NCI-H1417 (cell line): ENCODE results near the gene IL36RN.

Experiments
- DNase-seq, 3 experiments: peaks; one replicate each; lab custom pipeline; 2025; lab: John Stamatoyannopoulos, UW

The IL36RN gene

DNA sequence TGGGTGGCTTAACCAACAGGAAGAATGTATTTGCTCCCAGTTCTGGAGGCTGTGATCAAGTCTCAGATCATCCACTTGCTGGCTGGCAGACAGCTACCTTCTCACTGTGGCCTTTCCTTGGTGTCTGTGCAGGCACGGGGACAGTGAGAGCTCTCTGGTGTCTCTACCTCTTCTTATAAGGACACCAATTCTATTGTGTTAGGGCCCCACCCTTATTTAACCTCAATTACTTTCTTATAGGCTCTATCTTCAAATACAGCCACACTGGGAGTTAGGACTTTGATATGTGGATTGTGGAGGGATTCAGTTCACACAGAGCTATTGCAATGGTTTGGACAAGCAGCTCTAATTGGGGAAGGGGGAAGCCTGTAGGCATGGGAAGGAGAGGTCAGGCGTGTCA is 43.1 kb downstream of the IL36RN start:
- no peak for DNase-seq

DNA sequence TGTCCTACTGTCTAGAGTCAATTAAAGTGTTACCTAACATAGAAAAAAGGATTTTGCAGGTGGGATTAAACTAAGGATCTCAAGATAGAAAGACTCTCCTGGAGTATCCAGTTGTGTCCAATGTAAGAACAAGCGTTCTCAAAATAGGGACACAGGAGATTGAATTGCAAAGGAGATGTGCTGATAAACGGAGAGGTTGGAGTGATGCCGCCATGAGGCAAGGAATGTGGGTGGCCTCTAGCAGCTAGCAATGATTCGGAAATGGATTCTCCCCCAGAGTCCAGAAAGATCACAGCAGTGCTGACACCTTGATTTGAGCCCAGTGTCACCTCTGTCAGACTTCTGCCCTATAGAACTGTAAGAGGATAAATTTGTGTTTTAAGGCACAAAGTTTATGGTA is 44.3 kb downstream of the IL36RN start:
- no peak for DNase-seq

DNA sequence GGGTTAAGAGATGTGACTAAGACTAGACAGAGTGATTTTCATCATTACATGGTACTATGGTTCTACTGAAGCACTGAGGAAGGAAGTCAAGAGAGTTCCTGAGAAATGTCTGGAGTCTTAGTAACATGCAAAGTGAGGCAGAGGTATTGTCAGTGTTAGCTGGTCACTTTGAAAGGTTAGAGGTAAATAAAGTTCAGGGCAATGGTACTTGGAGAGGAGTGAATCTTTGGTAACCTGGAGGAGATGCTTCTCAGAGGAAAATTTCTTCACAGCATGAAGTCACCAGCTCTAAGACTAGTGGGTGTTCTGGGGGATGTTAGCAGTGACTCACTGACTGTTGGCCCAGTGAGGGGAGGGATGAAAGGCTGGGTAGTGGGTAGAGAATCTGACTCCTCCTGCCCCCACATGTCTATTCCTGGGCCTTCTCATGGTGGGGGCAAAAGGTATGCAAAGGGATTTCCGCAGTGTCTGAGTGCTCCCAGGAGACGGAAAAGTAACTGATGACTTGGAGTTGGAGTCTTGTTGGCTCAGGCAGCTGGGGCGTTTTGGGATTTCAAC is 45.1 kb downstream of the IL36RN start:
- DNase-seq: no peak

DNA sequence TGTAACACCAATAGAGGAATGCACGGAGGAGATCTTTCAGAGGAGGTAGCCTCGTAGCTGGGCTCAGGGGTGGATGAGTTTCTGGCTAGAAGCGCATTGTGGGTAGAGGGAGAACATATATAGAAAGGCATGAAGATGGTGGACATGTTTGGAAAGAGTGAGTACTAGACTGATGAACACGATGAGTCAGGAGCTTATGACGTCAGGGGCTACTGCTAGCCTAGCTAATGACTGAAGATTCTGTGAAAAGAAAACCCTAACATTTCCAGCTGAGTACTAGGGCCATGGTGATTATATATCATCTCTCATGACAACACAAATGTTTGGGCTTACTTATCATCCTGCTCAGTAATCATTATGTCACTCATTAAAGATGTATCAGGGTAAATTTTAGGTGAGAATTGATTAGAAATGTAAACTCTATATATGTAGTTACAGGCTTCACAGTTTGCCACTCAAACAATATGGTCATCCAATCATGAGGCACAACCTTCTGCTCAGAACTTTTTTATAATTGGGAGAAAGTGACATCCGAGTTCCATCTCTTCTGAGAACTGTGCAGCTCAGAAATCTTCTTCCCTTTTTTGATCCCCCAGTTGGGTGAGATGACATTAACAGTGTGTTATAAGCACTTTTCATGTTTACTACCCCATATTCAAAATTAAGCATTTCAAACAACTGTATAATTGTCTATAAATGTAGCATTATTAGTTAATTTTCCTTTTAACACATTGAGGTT is 46.2 kb downstream of the IL36RN start:
- no peak for DNase-seq

DNA sequence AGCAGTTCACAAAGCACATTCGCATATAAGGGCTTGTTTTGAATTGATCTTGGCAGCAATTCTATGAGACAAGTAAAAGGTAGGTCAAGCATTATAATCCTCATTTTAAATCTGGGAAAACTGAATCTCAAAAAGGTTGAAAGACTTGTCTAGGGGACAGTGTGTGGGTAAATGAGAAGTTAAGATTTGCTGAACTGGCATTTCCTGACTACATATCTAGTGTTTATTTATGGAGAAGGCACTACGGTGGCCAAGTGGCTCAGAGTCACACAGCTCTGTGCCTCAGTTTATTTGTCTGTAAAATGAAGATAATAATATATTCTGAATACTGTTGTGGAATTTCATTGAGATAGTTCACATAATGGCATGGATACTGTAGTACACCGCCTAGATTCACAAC is 52.1 kb downstream of the IL36RN start:
- DNase-seq: no peak

DNA sequence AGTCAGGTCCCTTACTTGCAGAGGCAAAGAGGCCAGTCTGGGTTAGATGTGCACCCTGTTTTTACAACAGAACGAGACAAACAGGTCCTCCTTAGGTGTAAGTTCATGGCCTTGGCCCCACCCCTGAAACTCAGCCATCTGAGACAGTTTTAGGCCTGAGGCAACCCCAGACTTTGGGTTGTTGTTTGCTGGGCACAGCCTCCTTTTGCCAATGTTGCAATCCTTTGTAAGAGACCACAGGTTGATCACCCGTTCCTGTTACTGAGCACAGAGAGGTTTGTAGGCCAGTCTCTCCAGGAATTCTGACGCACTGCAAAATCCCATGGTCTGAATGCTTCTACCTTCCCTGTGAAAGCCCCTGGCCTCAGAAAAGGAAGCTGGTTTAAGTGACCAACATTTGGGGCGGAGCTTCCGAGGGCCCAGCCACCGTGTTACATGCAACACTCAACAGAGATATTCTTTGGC is 52.9 kb downstream of the IL36RN start:
- DNase-seq: no peak

DNA sequence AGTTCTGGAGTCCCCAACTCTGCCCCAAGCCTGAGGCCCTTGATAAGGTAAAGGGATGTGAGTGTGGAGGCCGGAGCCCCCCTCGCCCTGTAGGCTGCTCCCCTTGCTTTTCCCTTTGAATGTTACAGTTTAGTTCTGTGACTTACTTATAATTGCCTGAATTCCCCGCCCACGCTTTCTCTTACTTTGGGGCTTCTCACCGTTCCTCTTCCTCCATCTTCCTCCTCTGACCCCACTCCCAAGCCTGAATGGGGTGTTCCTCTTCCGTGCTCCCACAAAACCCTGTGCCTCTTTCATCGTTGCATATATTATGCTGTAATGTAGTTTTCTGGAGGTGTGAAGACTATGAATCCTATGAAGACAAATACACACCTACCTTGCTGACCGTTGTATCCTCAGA is 53.4 kb downstream of the IL36RN start:
- DNase-seq: no peak

DNA sequence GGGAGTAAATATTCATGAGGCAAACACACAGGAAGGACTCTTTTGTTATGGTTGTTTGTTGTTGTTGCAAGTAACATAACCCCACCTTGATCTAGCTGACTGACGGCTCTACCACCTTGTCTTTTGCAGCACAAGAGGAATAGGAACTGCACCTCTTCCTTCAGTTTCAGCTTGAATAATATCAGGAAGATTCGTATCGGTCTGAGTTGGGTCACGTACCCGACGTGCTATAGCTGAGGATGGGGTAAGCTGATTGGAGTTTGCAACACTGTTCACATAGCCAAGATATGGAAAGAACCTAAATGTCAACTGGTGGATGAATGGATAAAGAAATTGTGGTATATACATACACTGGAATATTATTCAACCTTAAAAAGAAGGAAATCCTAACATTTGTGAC is 53.9 kb downstream of the IL36RN start:
- no peak for DNase-seq

DNA sequence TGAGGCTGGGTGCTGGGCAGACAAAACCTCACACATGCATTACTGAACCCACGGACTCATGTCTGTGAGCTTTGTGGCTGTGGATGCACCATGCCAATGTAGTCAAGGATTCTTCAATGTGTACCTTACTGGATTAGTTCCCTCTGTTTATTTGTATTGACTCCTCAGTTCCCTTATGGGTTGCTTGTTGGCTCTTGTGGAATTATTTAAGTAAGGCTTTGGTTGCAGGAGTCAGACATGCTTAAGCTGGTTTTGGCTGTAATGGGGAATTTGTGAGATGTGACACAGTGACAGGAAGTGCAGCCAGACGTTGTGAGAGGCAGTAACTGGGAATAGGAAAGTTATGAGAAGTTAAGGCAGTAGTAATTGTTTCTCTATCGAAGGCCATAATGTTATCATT is 54.8 kb downstream of the IL36RN start:
- no peak for DNase-seq
